GM19463 (cell line): ENCODE results near the gene MLLT10.
"Not testable (repeated sequence)": the region's sequence is repeated elsewhere in the genome, so short reads cannot be mapped to it uniquely, and the experiment has no call there.

Experiments
- ATAC-seq: cut with Tn5 transposase; IDR thresholded peaks from one replicate; pipeline ENCODE4 v1.9.1; 2021; ENCODE audit warnings: mild to moderate bottlenecking, moderate library complexity; ENCODE audit not compliant: unreplicated experiment

MLLT10 gene

DNA sequence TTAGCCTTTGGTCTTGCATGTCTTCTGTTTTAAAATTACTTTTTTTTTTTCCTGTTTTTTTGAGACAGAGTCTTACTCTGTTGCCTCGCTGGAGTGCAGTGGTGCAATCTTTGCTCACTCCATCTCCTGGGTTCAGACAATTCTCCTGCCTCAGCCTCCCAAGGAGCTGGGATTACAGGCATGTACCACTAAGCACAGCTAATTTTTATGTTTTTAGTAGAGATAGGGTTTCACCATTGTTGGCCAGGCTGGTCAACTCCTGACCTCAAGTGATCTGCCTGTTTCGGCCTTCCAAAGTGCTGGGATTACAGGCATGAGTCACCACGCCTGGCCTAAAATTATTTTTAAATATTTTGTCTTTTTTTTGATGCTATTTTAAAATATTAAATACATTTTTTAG, 38.5 kb downstream of the MLLT10 start:
- no peak for ATAC-seq

DNA sequence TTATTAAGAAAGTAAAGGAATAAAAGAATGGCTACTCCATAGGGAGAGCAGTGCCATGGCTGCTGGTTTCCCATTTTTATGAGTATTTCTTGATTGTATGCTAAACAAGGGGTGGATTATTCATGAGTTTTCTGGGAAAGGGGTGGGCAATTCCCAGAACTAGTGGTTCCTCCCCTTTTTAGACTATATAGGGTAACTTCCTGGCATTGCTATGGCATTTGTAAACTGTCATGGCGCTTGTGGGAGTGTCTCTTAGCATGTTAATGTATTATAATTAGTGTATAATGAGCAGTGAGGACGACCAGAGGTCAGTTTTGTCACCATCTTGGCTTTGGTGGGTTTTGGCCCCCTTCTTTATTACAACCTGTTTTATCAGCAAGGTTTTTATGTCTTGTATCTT, 40.5 kb downstream of the MLLT10 start:
- not testable (repeated sequence) for ATAC-seq

DNA sequence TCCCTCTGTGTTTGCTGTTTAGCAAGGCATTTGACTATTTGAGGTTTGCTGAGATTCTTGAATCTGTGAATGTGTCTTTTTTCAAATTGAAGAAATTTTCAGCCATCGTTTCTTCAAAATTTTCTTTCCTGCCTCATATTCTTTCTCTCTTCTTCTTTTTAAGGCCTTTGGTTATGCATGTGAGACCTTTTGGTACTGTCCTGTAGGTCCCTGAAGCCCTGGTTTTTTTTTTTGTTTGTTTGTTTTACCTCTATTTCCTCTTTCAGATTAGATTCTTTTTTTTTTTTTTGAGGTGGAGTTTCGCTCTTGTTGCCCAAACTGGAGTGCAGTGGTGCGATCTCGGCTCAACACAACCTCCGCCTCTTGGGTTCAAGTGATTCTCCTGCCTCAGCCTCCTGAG, 45.3 kb downstream of the MLLT10 start:
- no peak for ATAC-seq

DNA sequence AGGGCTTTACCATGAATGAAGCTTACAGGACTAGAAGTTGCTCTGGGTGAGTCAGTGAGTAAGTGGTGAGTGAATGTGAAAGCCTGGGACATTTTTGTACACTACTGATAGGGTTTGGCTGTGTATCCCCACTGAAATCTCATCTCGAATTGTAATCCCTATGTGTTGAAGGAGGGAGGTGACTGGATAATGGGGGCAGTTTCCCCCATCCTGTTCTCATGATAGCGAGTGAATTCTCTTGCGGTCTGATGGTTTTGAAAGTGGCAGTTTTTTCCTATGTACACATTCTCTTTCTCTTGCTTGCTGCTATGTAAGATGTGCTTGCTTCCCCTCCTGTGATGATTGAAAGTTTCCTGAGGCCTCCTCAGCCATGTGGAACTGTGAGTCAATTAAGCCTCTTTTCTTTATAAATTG, 47.4 kb downstream of the MLLT10 start:
- peak; percentile 91 for ATAC-seq

DNA sequence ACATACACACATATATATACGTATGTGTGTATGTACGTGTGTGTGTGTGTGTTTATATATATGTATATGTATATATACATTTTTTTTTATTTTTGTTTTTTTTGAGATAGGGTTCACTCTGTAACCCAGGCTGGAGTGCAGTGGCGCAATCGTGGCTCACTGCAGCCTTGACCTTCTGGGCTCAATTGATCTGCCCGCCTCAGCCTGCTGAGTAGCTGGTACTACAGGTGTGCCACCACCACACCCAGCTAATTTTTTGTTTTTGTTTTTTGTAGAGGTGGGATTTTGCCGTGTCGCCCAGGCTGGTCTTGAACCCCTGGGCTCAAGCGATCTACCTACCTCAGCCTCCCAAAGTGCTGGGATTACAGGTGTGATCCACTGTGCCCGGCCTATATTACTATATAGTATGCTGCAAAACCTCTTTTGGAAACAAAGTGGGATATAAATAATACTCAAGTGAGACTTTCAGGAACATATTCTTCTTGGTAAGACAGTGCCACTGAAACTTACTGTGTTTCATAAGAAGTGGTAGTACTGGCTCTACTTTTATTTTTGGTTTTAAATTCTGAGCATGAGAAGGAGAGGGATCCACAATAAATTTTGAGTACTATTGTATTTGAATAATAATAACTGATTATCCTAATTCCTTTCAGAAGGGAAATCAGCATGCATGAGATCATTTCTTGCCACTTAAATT, 51.0 kb downstream of the MLLT10 start:
- ATAC-seq: no peak

DNA sequence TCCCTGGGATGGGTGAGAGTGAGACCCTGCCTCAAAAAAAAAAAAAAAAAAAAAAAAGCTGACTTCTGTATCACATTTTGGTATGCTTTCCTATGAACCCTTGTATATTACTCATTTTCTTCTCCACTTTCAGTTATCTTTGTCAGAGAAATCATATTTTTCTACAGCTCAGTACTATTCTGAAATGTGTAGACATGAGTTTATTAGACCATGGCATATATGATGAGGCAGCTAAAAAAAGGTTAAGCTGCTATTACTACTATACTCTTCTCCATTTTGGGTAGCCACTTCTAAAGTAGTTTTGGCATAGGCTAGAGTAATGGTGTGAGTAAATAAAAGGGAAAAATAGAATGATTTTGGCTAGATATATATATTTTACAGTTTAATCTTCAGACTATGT, 53.4 kb downstream of the MLLT10 start:
- ATAC-seq: no peak

DNA sequence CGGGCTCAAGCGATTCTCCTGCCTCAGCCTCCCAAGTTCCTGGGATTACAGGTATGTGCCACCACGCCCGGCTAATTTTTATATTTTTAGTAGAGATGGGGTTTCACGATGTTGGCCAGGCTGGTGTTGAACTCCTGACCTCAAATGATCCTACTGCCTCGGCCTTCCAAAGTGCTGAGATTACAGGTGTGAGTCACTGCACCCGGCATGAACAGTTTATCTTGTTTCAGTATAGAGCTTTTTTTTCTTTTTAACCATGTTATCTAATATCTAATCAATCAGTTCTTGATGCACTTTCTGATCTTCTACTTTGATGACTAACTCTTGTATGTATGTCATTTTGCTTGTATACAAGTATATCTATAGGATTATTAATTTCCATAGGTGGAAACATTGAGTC, 54.1 kb downstream of the MLLT10 start:
- ATAC-seq: not testable (repeated sequence)

DNA sequence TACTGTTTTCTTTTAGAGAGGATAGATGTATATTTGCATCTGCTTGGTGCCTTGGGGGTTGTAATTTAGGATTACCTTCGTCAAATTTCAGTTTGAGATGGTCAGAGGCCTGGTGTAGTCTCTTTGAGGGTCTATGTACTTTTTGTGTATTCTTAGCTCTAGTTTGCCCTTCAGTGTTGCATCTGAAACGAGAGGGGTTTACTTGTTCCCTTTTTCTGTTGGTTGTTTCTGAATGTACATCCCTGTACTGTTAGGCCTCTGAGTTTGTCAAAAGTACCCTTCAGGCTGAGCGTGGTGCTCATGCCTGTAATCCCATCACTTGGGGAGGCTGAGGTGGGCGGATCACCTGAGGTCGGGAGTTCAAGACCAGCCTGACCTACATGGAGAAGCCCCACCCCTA, 60.0 kb downstream of the MLLT10 start:
- ATAC-seq: no peak

DNA sequence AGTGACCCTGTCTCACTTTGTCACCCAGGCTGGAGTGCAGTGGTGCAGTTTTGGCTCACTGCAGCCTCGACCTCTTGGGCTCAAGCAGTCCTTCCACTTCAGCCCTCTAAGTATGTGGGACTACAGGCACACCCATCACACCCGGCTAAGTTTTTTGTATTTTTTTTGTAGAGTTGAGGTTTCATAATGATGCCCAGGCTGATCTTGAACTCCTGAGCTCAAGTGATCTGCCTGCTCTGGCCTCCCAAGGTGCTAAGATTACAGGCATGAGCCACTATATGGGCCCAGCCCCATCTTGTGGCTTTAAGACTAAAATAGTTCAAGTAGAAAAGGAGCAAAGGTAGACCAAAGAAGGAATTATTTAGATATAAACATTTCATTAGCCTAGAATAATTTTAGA, 65.5 kb downstream of the MLLT10 start:
- no peak for ATAC-seq

DNA sequence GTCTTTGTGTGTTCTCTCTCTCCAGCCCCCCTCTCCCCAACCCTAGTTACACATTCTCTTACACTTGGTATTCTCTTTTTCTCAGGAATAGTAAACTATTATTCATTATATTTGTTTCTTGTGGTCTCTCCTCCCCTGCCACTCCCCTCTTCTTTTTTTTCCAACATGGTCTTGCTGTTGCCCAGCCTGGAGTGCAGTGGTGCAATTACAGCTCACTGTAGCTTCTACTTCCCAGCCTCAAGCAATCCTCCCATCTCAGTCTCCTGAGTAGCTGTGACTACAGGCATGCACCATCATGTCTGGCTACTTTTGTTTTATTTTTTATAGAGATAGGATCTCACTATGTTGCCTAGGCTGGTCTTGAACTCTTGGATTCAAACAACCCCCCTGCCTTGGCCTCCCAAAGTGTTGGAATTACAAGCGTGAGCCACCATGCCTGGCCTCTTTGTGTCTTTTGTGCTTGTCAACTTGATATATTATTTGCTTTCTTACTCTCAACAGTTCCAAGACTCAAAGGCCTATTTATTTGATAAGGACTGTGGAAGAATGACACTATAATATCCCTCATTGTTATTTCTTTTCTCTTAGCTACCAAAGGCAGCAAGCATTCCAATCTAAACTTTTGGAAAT, 66.9 kb downstream of the MLLT10 start:
- no peak for ATAC-seq

DNA sequence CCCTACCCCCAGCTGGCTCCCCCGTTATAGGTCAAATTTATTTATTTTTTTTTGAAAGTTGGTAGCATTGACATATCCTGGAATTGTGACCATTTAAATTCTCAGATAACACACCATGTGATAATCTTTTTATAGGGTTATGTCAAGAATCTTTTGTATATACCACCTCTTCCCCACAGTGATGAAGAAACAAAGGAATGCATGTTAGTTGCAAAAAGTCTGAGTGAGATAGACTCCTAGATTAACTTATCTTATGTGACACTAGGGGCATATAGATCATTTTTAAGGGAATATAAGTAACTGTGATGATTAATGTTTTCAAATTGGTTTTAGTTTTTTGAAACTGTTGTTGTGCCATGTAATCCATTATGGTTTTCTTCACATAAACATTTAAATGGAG, 68.3 kb downstream of the MLLT10 start:
- ATAC-seq: no peak

DNA sequence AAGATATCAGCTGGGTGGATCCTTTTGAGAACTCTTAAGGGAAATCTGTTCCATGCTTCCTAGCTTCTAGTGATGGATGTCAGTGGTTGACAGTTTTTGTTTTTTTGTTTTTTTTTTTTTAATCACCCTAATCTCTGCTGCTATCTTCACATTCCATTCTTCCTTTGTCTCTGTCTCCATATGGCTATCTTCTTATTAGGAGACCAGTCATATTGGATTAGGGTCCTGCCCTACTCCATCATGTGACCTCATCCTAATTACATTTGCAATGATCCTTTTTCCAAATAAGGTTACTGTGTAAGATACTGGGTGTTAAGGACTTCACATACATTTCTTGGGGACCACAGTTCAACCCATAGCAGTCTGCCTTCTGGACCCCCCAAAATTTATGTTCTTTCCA, 69.7 kb downstream of the MLLT10 start:
- no peak for ATAC-seq

DNA sequence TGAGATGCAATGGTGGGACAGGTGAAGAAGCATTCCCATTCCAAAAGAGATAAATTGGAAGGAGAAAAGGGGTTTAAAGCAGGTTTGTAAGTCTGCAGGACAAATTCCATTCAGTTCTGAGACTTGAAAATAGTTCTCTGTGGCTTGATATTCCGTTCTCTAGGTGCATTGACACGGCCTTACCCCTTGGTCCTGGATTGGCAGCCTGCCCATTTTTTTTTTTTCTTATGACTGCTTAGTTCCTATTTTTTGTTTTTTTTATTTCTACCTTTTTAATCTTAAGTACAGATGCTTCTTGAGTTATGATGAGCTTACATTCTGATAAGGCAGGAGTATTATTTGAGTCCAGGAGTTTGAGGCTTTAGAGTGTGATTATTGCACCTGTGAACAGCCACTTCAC, 70.6 kb downstream of the MLLT10 start:
- no peak for ATAC-seq

DNA sequence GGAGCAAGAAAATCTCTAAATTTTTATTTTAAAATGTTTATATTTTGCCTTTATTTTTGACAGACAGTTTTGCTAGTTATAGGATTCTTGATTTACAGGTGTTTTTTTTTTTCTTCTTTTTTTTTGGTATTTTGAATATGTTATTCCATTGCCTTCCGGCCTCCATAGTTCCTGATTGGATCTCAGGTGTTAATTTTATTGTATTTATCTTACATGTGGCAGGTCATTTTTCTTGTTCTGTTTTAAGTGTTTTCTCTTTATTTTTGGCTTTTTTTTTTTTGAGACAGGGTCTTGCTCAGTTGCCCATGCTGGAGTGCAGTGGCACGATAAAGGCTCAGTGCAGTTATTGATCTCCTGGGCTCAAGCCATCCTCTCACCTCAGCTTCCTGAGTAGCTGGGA, 73.9 kb downstream of the MLLT10 start:
- no peak for ATAC-seq

DNA sequence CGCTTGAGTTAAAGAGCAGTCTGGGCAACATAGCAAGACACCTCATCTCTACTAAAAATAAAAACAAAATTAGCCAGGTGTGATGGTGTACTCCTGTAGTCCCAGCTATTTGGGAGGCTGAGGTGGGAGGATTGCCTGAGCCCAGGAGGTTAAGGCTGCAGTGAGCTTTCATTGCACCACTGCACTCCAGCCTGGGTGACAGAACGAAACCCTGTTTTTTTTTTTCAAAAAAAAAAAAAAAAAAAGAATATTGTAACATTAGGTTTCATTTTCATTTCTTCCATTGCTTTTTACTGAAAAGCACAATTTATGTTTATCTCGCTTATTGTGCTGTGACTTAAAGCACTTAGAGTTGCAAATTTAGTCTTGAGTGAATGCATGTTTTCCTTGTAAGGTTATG, 80.0 kb downstream of the MLLT10 start:
- ATAC-seq: no peak

DNA sequence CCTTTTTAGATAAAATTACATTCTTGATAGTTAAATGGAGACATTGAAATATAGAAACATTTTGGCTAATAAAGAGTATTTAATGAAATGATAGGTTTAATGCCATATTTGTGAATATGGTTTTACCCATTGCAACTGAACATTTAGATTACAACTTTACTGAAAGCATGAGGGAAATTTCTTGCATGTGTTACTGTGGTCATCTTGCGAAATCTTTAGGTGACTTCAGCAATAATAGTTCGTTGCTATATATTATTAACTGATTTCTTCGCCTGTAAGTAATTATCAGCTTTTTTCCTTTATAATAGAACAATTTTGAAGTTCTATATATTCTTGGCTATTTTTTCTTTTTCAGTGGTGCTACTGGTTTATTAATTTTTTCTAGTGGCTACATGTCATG, 83.2 kb downstream of the MLLT10 start:
- ATAC-seq: no peak

DNA sequence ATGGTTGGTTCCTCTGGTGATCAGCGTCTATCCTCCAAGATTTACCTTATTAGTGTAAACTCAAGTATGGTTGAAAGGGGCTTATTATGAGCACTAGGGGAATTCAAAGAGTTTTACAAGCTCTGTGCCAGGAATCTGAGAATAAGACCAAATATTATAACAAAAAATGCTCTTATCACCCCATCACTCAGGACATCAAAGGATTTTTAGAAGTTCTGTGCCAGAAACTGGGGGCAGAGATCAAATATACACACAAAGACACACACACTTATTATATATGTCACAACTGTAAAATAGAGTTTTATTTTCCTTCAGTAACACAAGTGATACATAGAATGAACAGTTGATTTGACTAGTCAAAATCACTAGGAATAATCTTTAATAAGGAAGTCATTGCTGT, 89.3 kb downstream of the MLLT10 start:
- no peak for ATAC-seq

DNA sequence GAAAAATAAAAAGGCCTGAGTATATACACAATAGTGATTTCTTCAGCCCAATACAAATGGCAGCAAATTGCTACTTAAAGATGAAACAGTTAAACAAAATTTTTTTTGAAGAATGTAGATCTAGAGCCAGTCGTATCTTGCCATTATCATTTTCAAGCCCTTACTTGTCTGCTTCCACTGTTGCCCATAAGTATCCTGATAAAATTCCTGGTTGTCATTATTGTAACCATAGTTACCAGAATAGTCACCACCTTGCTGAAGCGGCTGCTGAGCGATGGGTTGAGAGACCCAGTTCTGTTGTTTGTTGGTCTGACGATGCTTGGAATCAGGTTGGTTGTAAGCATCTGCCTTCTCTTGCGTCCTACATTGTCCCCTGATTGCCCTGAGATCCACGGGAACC, 90.4 kb downstream of the MLLT10 start:
- ATAC-seq: not testable (repeated sequence)

DNA sequence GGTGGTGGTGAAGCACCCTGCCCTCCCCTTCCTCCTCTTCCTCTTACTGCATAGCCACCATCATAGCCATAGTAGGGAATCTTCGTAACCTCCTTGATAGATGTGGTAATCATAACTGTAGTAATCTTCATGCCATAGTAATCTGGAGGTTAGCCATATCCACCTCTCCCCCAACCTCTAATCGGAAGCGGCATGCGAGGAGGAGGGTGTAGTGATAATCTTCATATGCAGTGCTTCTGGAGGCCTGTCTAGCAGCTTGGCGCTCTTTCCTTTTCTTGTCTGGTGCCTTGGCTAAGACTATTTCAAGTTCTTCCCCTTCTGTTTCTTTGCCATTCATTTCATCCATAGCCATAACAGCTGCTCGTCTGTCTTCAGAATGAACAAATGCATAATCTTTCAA, 90.9 kb downstream of the MLLT10 start:
- no peak for ATAC-seq

DNA sequence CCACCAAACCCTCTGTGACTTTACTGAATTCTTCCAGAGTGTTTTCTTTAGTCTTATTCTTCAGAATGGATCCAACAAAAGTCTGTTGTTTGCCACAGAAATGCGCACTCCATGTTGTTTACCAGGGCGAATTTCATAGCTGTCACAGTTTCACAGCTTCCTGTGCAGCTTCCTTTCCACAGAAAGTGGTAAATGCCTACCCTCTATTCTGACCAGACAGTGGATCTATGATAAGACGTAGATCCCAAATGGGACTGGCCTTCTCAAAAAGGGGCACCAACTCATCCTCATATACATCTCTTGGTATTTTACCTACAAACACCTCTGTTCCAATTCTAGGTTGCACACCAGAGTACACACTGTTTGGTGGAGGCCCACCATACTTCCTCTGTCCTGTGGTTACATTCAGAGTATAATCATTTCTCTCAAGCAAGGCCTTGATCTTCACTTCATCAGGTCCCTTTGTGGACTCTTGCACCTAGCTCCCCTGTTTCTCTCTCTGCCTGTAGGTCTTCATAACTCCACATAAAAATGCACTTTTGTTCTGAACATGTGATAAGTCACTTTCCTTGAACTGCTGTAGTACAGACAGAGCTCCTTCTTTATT, 91.7 kb downstream of the MLLT10 start:
- ATAC-seq: no peak

DNA sequence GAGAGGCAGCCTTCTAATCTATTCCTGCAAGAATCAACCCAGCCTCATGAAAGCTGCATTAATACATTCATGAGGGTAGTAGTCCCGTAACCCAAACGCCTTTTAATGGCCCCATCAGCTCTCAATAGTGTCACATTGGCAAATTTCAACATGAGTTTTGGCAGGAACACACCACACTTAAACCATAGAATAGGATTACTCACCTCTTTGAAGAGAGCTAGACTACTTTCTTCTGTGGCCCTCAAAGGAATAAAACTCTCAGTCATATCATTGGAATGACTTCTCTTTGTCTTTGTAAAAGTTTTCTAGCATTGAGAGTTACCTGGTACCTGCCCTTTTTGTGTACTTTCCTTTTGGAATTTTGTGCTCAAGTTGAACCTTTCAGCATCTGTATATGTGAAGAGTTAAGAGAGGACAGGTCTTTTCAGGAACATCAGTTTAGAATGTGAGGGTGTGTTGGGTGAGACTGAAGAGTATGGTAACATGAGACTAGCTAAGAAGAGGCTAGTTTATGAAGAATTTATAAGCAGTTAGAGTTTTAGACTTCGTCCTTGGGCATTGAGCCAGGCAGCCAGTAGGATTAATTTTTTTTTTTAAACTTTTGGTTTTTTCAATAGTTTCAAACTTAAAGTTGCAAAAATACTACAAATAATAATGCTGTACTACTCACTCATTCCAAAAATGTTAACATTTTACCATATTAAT, 92.6 kb downstream of the MLLT10 start:
- no peak for ATAC-seq

DNA sequence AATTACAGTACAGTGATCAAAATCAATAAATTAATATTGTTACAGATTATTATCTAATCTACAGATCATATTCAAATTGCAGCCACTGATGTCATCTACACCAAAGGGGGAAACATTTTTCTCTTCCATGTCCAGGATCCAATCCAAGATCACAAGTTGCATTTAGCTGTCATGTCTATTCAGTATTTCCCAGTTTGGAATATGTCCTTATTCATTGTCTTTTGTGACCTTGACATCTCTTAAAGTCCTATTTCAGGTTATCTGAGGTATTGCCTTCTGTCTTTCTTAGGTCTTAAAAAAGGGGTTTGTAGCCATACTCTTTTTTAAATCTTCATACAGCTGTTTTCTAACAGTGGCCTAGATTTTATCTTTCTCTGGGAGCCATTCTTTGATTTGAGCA, 93.3 kb downstream of the MLLT10 start:
- ATAC-seq: no peak
